ENCODE results near the gene HOXB5. TPM values are rescaled to one million over a fixed set of nuclear protein-coding genes. Genes with fewer than 3 reads are reported as not detected.
A peak's percentile ranks its signal among the peaks of the same experiment; 100 is the strongest.

HOXB5 gene
- total RNA-seq, 2 donors from 2014 or later = 0.56 to 3.8 TPM

DNA sequence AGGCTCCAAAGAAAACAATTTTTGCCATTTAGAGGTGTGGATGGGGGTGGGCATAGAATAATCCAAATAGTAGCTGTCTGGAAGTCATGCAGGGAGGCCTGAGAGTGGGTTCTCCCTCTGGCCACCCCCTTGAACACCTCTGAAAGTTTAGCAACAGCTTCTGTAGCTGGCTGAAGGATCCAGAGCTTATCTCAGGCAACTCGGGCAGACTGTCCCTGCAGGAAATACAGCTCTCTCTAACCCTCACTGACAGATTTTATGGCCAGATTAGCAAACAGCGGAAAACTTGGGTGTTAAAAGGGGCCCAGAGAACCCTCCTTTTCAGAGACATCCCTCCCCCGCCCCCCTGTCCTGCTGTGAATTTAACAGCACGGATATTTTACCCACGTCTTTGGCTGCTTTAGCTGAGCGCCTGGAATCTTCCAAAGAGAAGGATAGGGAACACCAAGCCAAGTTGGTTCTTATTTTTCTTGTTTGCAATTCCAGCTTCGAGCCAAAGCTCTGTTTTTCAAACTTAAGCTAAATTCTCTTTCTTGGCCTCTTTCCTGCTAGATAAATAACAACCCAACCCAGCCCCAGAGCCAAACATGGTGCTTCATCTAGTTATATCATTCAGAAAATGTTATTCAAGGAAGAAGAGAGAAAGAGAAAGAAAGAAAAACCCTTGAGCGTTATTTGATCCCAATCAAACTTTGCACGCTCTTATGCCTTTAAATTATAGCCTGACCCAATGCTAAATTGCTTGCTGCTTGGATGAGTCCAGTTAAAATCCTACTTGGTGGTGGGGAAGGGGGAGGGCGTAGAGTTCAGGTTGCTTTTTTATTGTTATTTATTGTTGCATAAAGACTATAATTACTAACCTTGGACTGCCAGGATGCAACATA is 46.4 kb downstream of the HOXB5 start:
- H3K9me3 ChIP-seq = no peaks in the 10 kb centered on the region
- peak overlapping the region; percentile 93 to 95 for H3K27ac ChIP-seq
- H3K4me1 ChIP-seq (ENCODE audit: control insufficient read depth in 1 of 2, low read depth in 2 of 2) = peaks cover 32 to 59% of the 10 kb centered on the region in 2 donors
- peaks cover 9% of the 10 kb centered on the region for H3K36me3 ChIP-seq
- H3K4me3 ChIP-seq = peak overlapping the region; percentile 62
- TF ChIP-seq, protein P1, sequence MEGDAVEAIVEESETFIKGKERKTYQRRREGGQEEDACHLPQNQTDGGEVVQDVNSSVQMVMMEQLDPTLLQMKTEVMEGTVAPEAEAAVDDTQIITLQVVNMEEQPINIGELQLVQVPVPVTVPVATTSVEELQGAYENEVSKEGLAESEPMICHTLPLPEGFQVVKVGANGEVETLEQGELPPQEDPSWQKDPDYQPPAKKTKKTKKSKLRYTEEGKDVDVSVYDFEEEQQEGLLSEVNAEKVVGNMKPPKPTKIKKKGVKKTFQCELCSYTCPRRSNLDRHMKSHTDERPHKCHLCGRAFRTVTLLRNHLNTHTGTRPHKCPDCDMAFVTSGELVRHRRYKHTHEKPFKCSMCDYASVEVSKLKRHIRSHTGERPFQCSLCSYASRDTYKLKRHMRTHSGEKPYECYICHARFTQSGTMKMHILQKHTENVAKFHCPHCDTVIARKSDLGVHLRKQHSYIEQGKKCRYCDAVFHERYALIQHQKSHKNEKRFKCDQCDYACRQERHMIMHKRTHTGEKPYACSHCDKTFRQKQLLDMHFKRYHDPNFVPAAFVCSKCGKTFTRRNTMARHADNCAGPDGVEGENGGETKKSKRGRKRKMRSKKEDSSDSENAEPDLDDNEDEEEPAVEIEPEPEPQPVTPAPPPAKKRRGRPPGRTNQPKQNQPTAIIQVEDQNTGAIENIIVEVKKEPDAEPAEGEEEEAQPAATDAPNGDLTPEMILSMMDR (IDR thresholded peaks at IDR 0.05) = no peak
- ATAC-seq (ENCODE audit: insufficient number of reproducible peaks, low FRiP score, low read depth) (no peak), DNase-seq (ENCODE audit: low spot score) (no peak)
- H3K27me3 ChIP-seq (replicated peaks; ENCODE audit: insufficient read depth) = no peaks in the 10 kb centered on the region

DNA sequence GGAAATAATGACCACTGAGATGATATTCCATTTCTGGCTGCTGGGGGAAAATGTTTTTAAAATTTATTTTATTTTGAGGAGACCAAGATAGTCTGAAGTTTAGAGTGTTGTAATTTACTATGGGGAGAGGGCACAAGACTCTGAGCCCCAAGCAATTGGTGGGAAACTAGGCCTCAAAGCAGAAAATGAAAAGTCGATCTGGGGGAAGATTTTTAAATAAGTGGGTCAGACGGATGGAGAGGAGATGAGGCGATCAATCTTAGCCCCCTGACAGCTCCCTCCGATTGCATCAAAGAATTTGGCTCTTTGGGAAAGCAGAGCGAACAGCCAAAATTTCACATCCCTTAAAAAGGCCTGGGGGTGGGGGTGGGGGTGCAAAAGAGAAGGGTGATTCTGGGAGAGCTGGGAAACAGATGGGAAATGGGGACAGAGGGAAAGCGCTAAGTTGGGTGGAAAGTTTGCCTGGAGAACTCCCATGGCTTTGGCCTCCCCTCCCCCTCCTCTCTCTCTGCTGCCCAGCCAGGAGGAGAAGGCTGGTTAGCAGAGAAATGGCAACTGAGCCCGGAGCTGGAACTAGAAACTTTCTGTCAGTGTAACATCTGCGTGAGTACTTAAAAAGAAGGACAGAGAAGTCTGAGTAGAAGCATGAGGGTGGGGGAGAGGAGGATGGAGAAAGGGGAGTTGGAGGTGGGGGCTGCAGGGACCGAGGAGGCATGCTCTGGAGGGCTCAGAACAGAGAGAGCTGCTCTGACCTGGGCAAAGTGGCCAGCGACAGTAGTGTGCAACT is 47.2 kb downstream of the HOXB5 start:
- H3K9me3 ChIP-seq = no peaks in the 10 kb centered on the region
- peaks cover 9% of the 10 kb centered on the region for H3K36me3 ChIP-seq
- H3K27ac ChIP-seq = peak overlapping the region; percentile 93 to 95
- H3K27me3 ChIP-seq (replicated peaks; ENCODE audit: insufficient read depth) = no peaks in the 10 kb centered on the region
- DNase-seq (ENCODE audit: low spot score) (no peak), ATAC-seq (ENCODE audit: insufficient number of reproducible peaks, low FRiP score, low read depth) (no peak)
- TF ChIP-seq, protein P1 (IDR thresholded peaks at IDR 0.05) = no peak
- H3K4me1 ChIP-seq (ENCODE audit: control insufficient read depth in 1 of 2, low read depth in 2 of 2) = peaks cover 31 to 54% of the 10 kb centered on the region in 2 donors
- H3K4me3 ChIP-seq = peak overlapping the region; percentile 62

DNA sequence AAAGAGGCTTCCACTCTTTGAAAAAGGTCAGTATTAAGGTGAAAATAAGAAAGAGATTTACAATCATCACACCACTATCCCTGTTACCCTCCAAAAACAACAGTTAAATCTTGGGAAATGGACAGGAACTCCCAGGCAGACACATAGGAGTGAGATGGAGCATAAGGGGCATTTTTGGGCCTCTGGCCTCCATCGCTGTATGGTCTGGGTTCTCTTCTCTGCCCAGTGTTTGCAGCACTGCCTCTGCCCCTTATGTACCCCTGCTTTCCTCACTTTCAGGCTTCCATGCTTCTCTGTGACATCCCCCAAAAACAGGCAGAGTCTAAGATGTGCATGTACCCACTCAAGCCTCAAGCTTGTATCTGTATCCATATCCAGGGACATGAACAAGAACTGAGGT is 48.0 kb downstream of the HOXB5 start:
- ATAC-seq (ENCODE audit: insufficient number of reproducible peaks, low FRiP score, low read depth) = no peak
- no peaks in the 10 kb centered on the region for H3K9me3 ChIP-seq
- H3K27me3 ChIP-seq (replicated peaks; ENCODE audit: insufficient read depth) = no peaks in the 10 kb centered on the region
- TF ChIP-seq, protein P1 (IDR thresholded peaks at IDR 0.05) = no peak
- peak overlapping the region; percentile 88 for H3K4me3 ChIP-seq
- peaks cover 4% of the 10 kb centered on the region for H3K36me3 ChIP-seq
- no peak for DNase-seq (ENCODE audit: low spot score)
- H3K27ac ChIP-seq = peak overlapping the region; percentile 93 to 95
- H3K4me1 ChIP-seq (ENCODE audit: control insufficient read depth in 1 of 2, low read depth in 2 of 2) = peaks cover 31 to 57% of the 10 kb centered on the region in 2 donors

DNA sequence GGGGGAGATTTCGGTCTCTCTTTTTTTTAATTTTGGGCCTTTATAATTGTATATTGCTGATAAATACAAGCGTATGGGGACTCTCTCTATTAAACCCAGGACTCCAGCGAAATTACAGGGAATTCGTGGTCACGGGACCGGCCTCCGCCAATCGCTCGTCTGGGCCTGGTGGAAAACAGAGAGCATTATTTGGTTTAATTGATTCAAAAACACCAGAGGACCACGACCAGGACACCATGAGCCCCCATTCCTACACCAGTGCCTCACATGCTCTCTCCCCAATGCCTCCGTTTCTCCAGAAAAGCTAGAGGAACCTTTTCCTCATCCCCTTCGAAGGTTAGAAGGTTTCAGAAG is 48.6 kb downstream of the HOXB5 start, which contains the start of gene HOXB2:
TSS of gene HOXB2 (minus strand) at position 88 of the 354 bp plus-strand sequence. CDS start 198 bp downstream, outside the sequence.
- Histone ChIP-seq H3K9me3 (no peaks in the 10 kb centered on the region), H3K4me3 (peak within 1 kb of the TSS; percentile 88), H3K27me3 (replicated peaks; ENCODE audit: insufficient read depth) (no peaks in the 10 kb centered on the region), H3K4me1 (ENCODE audit: control insufficient read depth in 1 of 2, low read depth in 2 of 2) (peaks cover 31 to 52% of the 10 kb centered on the region in 2 donors), H3K27ac (peak within 1 kb of the TSS; percentile 93 to 95), H3K36me3 (no peaks in the 10 kb centered on the region)
- TF ChIP-seq, protein P1 (IDR thresholded peaks at IDR 0.05) = no peak
- ATAC-seq (ENCODE audit: insufficient number of reproducible peaks, low FRiP score, low read depth) (no peak), DNase-seq (ENCODE audit: low spot score) (no peak)
